Parathyroid adenoma (tissue), 2 donors: ENCODE results near the gene PIK3R6.
"Not testable (repeated sequence)": the region's sequence is repeated elsewhere in the genome, so short reads cannot be mapped to it uniquely, and the experiment has no call there.

Experiments used
- H2AFZ ChIP-seq: fragments of 300-600 bp; sonication (generic); one replicate; pipeline ENCODE4 v1.7.0; 2017; ENCODE audit warnings: antibody characterized with exemption, mild to moderate bottlenecking
- H3K27ac ChIP-seq: fragments of 300-600 bp; sonication (generic); one replicate; pipeline ENCODE4 v1.7.0; 2017
- H3K27me3 ChIP-seq: fragments of 300-600 bp; sonication (generic); one replicate; pipeline ENCODE4 v1.7.0; 2017; ENCODE audit warnings: low read length; ENCODE audit not compliant: control insufficient read depth, insufficient read depth
- H3K36me3 ChIP-seq: fragments of 300-600 bp; sonication (generic); one replicate; pipeline ENCODE4 v1.7.0; 2017; ENCODE audit warnings: low read length; ENCODE audit not compliant: control insufficient read depth, insufficient read depth
- H3K4me1 ChIP-seq: fragments of 300-600 bp; sonication (generic); one replicate; pipeline ENCODE4 v1.7.0; 2017; ENCODE audit warnings: control low read depth
- H3K4me2 ChIP-seq: fragments of 300-600 bp; sonication (generic); one replicate; pipeline ENCODE4 v1.7.0; 2017; ENCODE audit warnings: low read length
- H3K4me3 ChIP-seq: fragments of 300-600 bp; sonication (generic); one replicate; pipeline ENCODE4 v1.7.0; 2017; ENCODE audit warnings: low read depth, low read length
- H3K79me2 ChIP-seq: fragments of 300-600 bp; sonication (generic); one replicate; pipeline ENCODE4 v1.7.0; 2017; ENCODE audit warnings: control low read depth
- H3K9ac ChIP-seq: fragments of 300-600 bp; sonication (generic); one replicate; pipeline ENCODE4 v1.7.0; 2017; ENCODE audit warnings: mild to moderate bottlenecking
- H3K9me3 ChIP-seq: fragments of 300-600 bp; sonication (generic); one replicate; pipeline ENCODE4 v1.7.0; 2017; ENCODE audit warnings: low read length; ENCODE audit not compliant: control insufficient read depth
- TF ChIP-seq, protein P1 (sequence below): fragments of 300-600 bp; sonication (generic); IDR thresholded peaks from one replicate; pipeline ENCODE4 v1.7.0; 2017; ENCODE audit warnings: antibody characterized with exemption, mild to moderate bottlenecking
- donor health status: primary hyperparathyroidism.

Gene PIK3R6

DNA sequence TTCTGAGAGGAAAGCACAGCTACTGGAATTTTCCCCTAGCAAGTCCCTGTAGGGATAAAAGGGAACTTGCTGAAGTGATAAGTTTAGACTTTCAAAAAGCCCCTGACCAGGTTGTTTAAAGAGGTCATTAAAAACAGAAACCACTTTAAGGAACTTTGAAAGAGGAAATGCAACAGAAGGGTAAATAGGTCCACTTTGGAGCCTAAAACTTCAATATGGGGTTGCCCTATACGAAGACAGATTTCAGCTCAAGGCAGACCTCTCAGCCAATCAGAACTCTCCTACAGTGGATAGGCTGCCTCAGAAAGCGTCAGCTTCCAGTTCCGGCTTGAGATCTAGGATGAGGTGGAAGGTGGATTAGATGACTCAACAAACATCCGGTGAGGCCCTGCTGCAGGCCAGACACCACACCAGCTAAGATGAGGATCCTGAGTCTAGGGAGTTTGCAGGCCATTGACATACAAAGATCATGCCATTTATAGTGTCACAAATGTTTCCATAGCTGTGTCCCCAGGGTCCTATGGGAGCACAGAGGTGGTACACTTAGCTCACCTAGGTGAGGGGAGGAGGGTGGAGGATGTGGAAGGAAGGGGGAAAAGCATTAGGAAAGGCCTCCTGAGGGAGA lies 60.4 kb downstream of the PIK3R6 start:
- TF ChIP-seq, protein P1, sequence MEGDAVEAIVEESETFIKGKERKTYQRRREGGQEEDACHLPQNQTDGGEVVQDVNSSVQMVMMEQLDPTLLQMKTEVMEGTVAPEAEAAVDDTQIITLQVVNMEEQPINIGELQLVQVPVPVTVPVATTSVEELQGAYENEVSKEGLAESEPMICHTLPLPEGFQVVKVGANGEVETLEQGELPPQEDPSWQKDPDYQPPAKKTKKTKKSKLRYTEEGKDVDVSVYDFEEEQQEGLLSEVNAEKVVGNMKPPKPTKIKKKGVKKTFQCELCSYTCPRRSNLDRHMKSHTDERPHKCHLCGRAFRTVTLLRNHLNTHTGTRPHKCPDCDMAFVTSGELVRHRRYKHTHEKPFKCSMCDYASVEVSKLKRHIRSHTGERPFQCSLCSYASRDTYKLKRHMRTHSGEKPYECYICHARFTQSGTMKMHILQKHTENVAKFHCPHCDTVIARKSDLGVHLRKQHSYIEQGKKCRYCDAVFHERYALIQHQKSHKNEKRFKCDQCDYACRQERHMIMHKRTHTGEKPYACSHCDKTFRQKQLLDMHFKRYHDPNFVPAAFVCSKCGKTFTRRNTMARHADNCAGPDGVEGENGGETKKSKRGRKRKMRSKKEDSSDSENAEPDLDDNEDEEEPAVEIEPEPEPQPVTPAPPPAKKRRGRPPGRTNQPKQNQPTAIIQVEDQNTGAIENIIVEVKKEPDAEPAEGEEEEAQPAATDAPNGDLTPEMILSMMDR = no peak
- no peak overlapping the region for H3K27ac ChIP-seq

DNA sequence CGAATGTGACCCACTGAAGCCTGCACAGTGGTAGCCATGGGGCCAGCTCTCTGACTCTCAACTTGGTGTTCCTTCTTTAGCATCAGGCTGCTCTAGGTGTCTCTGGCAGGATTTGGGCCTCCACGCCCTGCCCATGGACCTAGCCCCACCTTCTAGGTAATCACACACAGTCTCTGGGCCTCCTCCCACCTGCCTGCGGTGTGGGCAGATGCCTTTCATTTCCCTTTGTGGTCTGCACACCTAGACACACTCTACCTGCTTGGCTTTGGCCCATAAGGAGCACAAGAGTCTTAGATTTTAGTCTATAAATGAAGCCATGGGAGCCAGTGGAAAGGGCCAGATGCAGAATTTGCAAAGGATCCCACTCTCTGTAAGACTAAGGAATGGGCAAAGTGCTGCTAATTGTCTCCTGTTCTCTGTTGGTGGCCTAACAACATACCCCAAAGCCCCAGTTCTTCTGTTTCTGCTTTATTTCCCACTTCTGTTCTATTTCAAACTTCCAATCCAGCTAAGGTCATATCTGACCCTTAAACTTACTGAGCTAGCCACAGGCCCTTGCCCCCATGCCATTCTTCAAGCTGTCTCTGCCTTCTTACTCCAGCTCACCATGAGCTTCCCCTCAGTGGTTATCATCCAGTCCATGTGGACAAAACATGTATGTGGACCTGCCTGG lies 61.1 kb downstream of the PIK3R6 start:
- Histone ChIP-seq H3K79me2 (no peaks in the 10 kb centered on the region), H2AFZ (no peak overlapping the region), H3K9me3 (no peaks in the 10 kb centered on the region), H3K27ac (no peak overlapping the region), H3K4me1 (no peaks in the 10 kb centered on the region), H3K9ac (no peak overlapping the region), H3K4me2 (no peak overlapping the region), H3K36me3 (no peaks in the 10 kb centered on the region), H3K4me3 (no peak overlapping the region), H3K27me3 (no peaks in the 10 kb centered on the region)
- TF ChIP-seq, protein P1 = no peak

More for the DNA sequence above, 60.4 kb downstream of the PIK3R6 start:
- Histone ChIP-seq H2AFZ (no peak overlapping the region), H3K27me3 (no peaks in the 10 kb centered on the region), H3K9ac (no peak overlapping the region), H3K4me3 (no peak overlapping the region), H3K79me2 (no peaks in the 10 kb centered on the region), H3K4me1 (no peaks in the 10 kb centered on the region), H3K4me2 (no peak overlapping the region), H3K9me3 (no peaks in the 10 kb centered on the region), H3K36me3 (no peaks in the 10 kb centered on the region)

- not testable (repeated sequence) for H3K4me1 ChIP-seq, H3K27me3 ChIP-seq, H3K4me2 ChIP-seq, H3K9ac ChIP-seq, H3K27ac ChIP-seq, H3K79me2 ChIP-seq, H3K36me3 ChIP-seq, H3K9me3 ChIP-seq, H3K4me3 ChIP-seq, H2AFZ ChIP-seq
Observed at GRCh38 chr17:8805396-8805795, 62.1 kb downstream of the PIK3R6 start.

GRCh38 chr17:8803531-8804420 lies 63.7 kb downstream of the PIK3R6 start:
- Histone ChIP-seq H3K9ac (no peak overlapping the region), H3K9me3 (no peaks in the 10 kb centered on the region), H3K4me2 (no peak overlapping the region), H3K36me3 (no peaks in the 10 kb centered on the region), H3K27me3 (no peaks in the 10 kb centered on the region), H3K27ac (no peak overlapping the region), H3K4me3 (no peak overlapping the region), H3K79me2 (no peaks in the 10 kb centered on the region), H2AFZ (no peak overlapping the region), H3K4me1 (peaks cover 4% of the 10 kb centered on the region)
- TF ChIP-seq, protein P1 = no peak

GRCh38 chr17:8801135-8801840 lies 66.2 kb downstream of the PIK3R6 start:
- Histone ChIP-seq H3K27me3 (no peaks in the 10 kb centered on the region), H3K9ac (no peak overlapping the region), H3K4me2 (no peak overlapping the region), H2AFZ (no peak overlapping the region), H3K36me3 (no peaks in the 10 kb centered on the region), H3K4me1 (peaks cover 4% of the 10 kb centered on the region), H3K9me3 (no peaks in the 10 kb centered on the region), H3K79me2 (no peaks in the 10 kb centered on the region), H3K4me3 (no peak overlapping the region), H3K27ac (no peak overlapping the region)
- TF ChIP-seq, protein P1 = no peak
